ENCODE results near the gene TNRC18. TPM values are rescaled to one million over a fixed set of nuclear protein-coding genes. Genes with fewer than 3 reads are reported as not detected.

TNRC18 gene
- total RNA-seq, 6 donors from 2014 or later = 101 to 617 (median 128) TPM

- no peak overlapping the region for H3K27ac ChIP-seq
- TF ChIP-seq CTCF (IDR thresholded peaks at IDR 0.05) (no peak), EP300 (IDR thresholded peaks at IDR 0.05) (no peak)
- WGBS, 2 donors = 88 to 89% methylated on average over 17 to 18 of the region's 18 CpGs
Measured at GRCh38 chr7:5303061-5303460, 120.6 kb downstream of the TNRC18 start.

GRCh38 chr7:5302577-5302976, 121.1 kb downstream of the TNRC18 start:
- Histone ChIP-seq H3K4me1 (no peaks in the 10 kb centered on the region), H3K9me3 (no peaks in the 10 kb centered on the region), H3K36me3 (peaks cover under 1 to 12% (median 6%) of the 10 kb centered on the region in 4 donors), H3K27ac (no peak overlapping the region), H3K4me3 (no peak overlapping the region), H3K27me3 (no peaks in the 10 kb centered on the region)
- DNase-seq (peak in 1 of 2 donors; percentile 76), ATAC-seq (ENCODE audit: low FRiP score in 2 of 2) (peak in 1 of 2 donors; percentile 7)
- TF ChIP-seq POLR2AphosphoS5 (IDR thresholded peaks at IDR 0.05) = no peak
- TF ChIP-seq EP300 (IDR thresholded peaks at IDR 0.05) = no peak
- no peak for TF ChIP-seq POLR2A (IDR thresholded peaks at IDR 0.05)
- no peak for TF ChIP-seq CTCF (IDR thresholded peaks at IDR 0.05)
- 77 to 78% methylated on average over 9 to 25 of the region's 25 CpGs for WGBS, 2 donors

More at GRCh38 chr7:5303061-5303460, 120.6 kb downstream of the TNRC18 start:
- no peaks in the 10 kb centered on the region for H3K27me3 ChIP-seq
- DNase-seq (peak in 1 of 2 donors; percentile 84), ATAC-seq (ENCODE audit: low FRiP score in 2 of 2) (peak in 1 of 2 donors; percentile 16)
- no peak overlapping the region for H3K4me3 ChIP-seq
- H3K9me3 ChIP-seq = no peaks in the 10 kb centered on the region
- peaks cover 5 to 17% (median 11%) of the 10 kb centered on the region in 4 donors for H3K36me3 ChIP-seq
- no peaks in the 10 kb centered on the region for H3K4me1 ChIP-seq

- 87 to 88% methylated on average over 21 to 23 of the region's 24 CpGs for WGBS, 2 donors
- Histone ChIP-seq H3K27ac (no peak overlapping the region), H3K36me3 (no peaks in the 10 kb centered on the region), H3K27me3 (peaks cover 0 to 2% (median 0%) of the 10 kb centered on the region in 4 donors), H3K9me3 (no peaks in the 10 kb centered on the region), H3K4me1 (peaks cover 0 to 6% (median 3%) of the 10 kb centered on the region in 4 donors), H3K4me3 (no peak overlapping the region)
- DNase-seq = peak in 1 of 2 donors; percentile 83
- no peak for ATAC-seq (ENCODE audit: low FRiP score in 2 of 2)
- no peak for TF ChIP-seq EP300 (IDR thresholded peaks at IDR 0.05)
- TF ChIP-seq POLR2AphosphoS5 (IDR thresholded peaks at IDR 0.05) = no peak
- no peak for TF ChIP-seq POLR2A (IDR thresholded peaks at IDR 0.05)
- TF ChIP-seq CTCF (IDR thresholded peaks at IDR 0.05) = no peak
Measured at GRCh38 chr7:5300366-5300765, 123.3 kb downstream of the TNRC18 start.

GRCh38 chr7:5296611-5297226, 126.9 kb downstream of the TNRC18 start:
- H3K27me3 ChIP-seq = peaks cover 0 to 2% (median 0%) of the 10 kb centered on the region in 4 donors
- H3K36me3 ChIP-seq = no peaks in the 10 kb centered on the region
- no peaks in the 10 kb centered on the region for H3K9me3 ChIP-seq
- DNase-seq = peak in 1 of 2 donors; percentile 86
- H3K27ac ChIP-seq = no peak overlapping the region
- peak in 1 of 2 donors; percentile 18 for ATAC-seq (ENCODE audit: low FRiP score in 2 of 2)
- WGBS, 2 donors = 47 to 63% methylated on average over 14 of the region's 48 CpGs
- H3K4me1 ChIP-seq = peaks cover 0 to 6% (median 3%) of the 10 kb centered on the region in 4 donors
- TF ChIP-seq CTCF (IDR thresholded peaks at IDR 0.05) = no peak
- TF ChIP-seq POLR2AphosphoS5 (IDR thresholded peaks at IDR 0.05) = no peak
- H3K4me3 ChIP-seq = peak overlapping the region in 1 of 4 donors; percentile 20
